ENCODE measurements around the gene PPAT.
A peak's percentile ranks its signal among the peaks of the same experiment; 100 is the strongest.

GRCh38 chr4:56467284-56468096 is 32.1 kb upstream of the PPAT start, which contains the start of gene SRP72:
- no peak for TF ChIP-seq EP300 (IDR thresholded peaks at IDR 0.05; ENCODE audit: borderline replicate concordance)
- no peak for TF ChIP-seq EGR1 (IDR thresholded peaks at IDR 0.05)
- no peak for TF ChIP-seq TEAD4 (IDR thresholded peaks at IDR 0.05)
- TF ChIP-seq, protein P1, sequence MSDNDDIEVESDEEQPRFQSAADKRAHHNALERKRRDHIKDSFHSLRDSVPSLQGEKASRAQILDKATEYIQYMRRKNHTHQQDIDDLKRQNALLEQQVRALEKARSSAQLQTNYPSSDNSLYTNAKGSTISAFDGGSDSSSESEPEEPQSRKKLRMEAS (IDR thresholded peaks at IDR 0.05), result peak; percentile 84
- TF ChIP-seq, protein P2, sequence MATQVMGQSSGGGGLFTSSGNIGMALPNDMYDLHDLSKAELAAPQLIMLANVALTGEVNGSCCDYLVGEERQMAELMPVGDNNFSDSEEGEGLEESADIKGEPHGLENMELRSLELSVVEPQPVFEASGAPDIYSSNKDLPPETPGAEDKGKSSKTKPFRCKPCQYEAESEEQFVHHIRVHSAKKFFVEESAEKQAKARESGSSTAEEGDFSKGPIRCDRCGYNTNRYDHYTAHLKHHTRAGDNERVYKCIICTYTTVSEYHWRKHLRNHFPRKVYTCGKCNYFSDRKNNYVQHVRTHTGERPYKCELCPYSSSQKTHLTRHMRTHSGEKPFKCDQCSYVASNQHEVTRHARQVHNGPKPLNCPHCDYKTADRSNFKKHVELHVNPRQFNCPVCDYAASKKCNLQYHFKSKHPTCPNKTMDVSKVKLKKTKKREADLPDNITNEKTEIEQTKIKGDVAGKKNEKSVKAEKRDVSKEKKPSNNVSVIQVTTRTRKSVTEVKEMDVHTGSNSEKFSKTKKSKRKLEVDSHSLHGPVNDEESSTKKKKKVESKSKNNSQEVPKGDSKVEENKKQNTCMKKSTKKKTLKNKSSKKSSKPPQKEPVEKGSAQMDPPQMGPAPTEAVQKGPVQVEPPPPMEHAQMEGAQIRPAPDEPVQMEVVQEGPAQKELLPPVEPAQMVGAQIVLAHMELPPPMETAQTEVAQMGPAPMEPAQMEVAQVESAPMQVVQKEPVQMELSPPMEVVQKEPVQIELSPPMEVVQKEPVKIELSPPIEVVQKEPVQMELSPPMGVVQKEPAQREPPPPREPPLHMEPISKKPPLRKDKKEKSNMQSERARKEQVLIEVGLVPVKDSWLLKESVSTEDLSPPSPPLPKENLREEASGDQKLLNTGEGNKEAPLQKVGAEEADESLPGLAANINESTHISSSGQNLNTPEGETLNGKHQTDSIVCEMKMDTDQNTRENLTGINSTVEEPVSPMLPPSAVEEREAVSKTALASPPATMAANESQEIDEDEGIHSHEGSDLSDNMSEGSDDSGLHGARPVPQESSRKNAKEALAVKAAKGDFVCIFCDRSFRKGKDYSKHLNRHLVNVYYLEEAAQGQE (IDR thresholded peaks at IDR 0.05; ENCODE audit: low read depth), result 0 out of 2 replicates have a peak, but pooled peaks have one; percentile 9
- TF ChIP-seq CREB1 (IDR thresholded peaks at IDR 0.05; ENCODE audit: low read depth), result no peak
- TF ChIP-seq RAD21 (IDR thresholded peaks at IDR 0.05; ENCODE audit: low read depth), result no peak
- TF ChIP-seq TCF12 (IDR thresholded peaks at IDR 0.05; ENCODE audit: low read depth), result peak; percentile 60; the same call in 1 of the 2 replicates
- TF ChIP-seq YY1 (IDR thresholded peaks at IDR 0.05; ENCODE audit: low read depth), result peak; percentile 94
- no peak for TF ChIP-seq FOXM1 (IDR thresholded peaks at IDR 0.05; ENCODE audit: borderline replicate concordance, low read depth)
- TF ChIP-seq TAF1 (IDR thresholded peaks at IDR 0.05; ENCODE audit: low read depth), result peak; percentile 96
- TF ChIP-seq USF1 (IDR thresholded peaks at IDR 0.05), result no peak; the same call in 1 of the 2 replicates
- peak; percentile 89; the same call in 1 of the 2 replicates for TF ChIP-seq ZBTB7A (IDR thresholded peaks at IDR 0.05; ENCODE audit: low read depth)
- no peak for TF ChIP-seq NFIC (IDR thresholded peaks at IDR 0.05)
